DOHH2 (cell line): ENCODE results near the gene SV2C.

Experiments
- H3F3A ChIP-seq: fragments of 200-600 bp; sonication (generic), shearing (Covaris generic); 2 replicates; pipeline ENCODE4 v1.6.0; 2016; ENCODE audit warnings: antibody characterized with exemption, mild to moderate bottlenecking; ENCODE audit not compliant: control insufficient read depth, insufficient read depth
- H3K27ac ChIP-seq: fragments of 200-600 bp; sonication (generic); 2 replicates; pipeline ENCODE4 v1.5.1; 2014; ENCODE audit warnings: low read depth, mild to moderate bottlenecking, low read length, moderate library complexity
- H3K27me3 ChIP-seq: fragments of 200-600 bp; sonication (generic); 2 replicates; pipeline ENCODE4 v1.6.1; 2014; ENCODE audit warnings: mild to moderate bottlenecking, low read length, mixed read lengths; ENCODE audit not compliant: control insufficient read depth
- H3K36me3 ChIP-seq: fragments of 200-600 bp; sonication (generic); 2 replicates; pipeline ENCODE4 v1.6.1; 2014; ENCODE audit warnings: mild to moderate bottlenecking, low read length, moderate library complexity, mixed read lengths; ENCODE audit not compliant: control insufficient read depth
- H3K4me1 ChIP-seq: fragments of 200-600 bp; sonication (generic); 2 replicates; pipeline ENCODE4 v1.6.1; 2014; ENCODE audit warnings: mild to moderate bottlenecking, low read length, mixed read lengths; ENCODE audit not compliant: control insufficient read depth
- H3K4me2 ChIP-seq: fragments of 200-600 bp; sonication (generic); 2 replicates; pipeline ENCODE4 v1.6.0; 2014; ENCODE audit warnings: mild to moderate bottlenecking, low read length, moderate library complexity
- H3K4me3 ChIP-seq: fragments of 200-600 bp; sonication (generic); 2 replicates; pipeline ENCODE4 v1.5.1; 2014; ENCODE audit warnings: mild to moderate bottlenecking, low read length, mixed read lengths
- H3K79me2 ChIP-seq: fragments of 200-600 bp; sonication (generic); 2 replicates; pipeline ENCODE4 v1.6.1; 2014; ENCODE audit warnings: mild to moderate bottlenecking, low read length, mixed read lengths; ENCODE audit not compliant: control insufficient read depth
- H3K9me2 ChIP-seq: fragments of 200-600 bp; sonication (generic); replicated peaks from 2 replicates; pipeline ENCODE4 v1.6.1; 2014; ENCODE audit warnings: mild to moderate bottlenecking, low read length, mixed read lengths; ENCODE audit not compliant: control insufficient read depth
- H3K9me3 ChIP-seq: fragments of 200-600 bp; sonication (generic); 2 replicates; pipeline ENCODE4 v1.6.1; 2014; ENCODE audit warnings: antibody characterized with exemption, low read length, mixed read lengths; ENCODE audit not compliant: control insufficient read depth, insufficient read depth
- H4K20me1 ChIP-seq: fragments of 200-600 bp; sonication (generic); 2 replicates; pipeline ENCODE4 v1.6.0; 2014; ENCODE audit warnings: low read depth, mild to moderate bottlenecking, antibody characterized with exemption, low read length, moderate library complexity; ENCODE audit not compliant: control insufficient read depth, insufficient read depth
- EZH2phosphoT487 ChIP-seq: fragments of 200-600 bp; sonication (generic); IDR thresholded peaks from 2 replicates; pipeline ENCODE4 v1.6.1; 2017; ENCODE audit warnings: borderline replicate concordance, mild to moderate bottlenecking, antibody characterized with exemption, low read length, moderate library complexity, mixed read lengths
- TF ChIP-seq, protein P1 (sequence below): fragments of 200-600 bp; sonication (generic); IDR thresholded peaks from one replicate; pipeline ENCODE4 v1.5.1; 2014; ENCODE audit warnings: antibody characterized with exemption, mild to moderate bottlenecking, low read depth, low read length; ENCODE audit not compliant: poor library complexity, severe bottlenecking

SV2C gene

DNA sequence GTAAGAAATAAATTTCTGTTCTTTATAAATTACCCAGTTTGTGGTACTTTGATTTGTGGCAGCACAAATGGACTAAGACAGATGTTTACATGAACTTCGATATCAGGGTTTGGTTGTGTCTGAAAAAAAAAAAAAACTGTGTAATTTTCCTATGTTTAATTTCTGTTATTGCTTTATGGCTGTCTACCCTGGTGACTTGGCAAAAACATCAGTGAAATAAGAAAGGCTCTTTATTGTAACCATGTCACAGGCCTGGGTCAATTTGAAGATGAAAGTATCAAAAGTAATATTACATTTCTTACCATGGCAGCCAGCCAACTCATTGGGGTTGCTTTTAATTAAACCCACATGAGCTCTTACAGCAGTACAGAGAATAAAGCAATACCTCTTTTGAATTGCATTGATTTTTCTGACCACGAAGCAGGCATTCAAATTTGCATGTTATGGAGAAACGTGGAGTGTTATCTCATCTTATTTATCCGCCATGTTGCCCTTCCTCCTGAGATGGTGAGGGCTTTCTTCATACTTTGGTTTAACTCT lies 20.6 kb upstream of the SV2C start:
- H3K4me2 ChIP-seq = no peak overlapping the region
- H3K4me1 ChIP-seq = no peaks in the 10 kb centered on the region
- TF ChIP-seq, protein P1, sequence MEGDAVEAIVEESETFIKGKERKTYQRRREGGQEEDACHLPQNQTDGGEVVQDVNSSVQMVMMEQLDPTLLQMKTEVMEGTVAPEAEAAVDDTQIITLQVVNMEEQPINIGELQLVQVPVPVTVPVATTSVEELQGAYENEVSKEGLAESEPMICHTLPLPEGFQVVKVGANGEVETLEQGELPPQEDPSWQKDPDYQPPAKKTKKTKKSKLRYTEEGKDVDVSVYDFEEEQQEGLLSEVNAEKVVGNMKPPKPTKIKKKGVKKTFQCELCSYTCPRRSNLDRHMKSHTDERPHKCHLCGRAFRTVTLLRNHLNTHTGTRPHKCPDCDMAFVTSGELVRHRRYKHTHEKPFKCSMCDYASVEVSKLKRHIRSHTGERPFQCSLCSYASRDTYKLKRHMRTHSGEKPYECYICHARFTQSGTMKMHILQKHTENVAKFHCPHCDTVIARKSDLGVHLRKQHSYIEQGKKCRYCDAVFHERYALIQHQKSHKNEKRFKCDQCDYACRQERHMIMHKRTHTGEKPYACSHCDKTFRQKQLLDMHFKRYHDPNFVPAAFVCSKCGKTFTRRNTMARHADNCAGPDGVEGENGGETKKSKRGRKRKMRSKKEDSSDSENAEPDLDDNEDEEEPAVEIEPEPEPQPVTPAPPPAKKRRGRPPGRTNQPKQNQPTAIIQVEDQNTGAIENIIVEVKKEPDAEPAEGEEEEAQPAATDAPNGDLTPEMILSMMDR = no peak
- TF ChIP-seq EZH2phosphoT487 = no peak
- no peaks in the 10 kb centered on the region for H4K20me1 ChIP-seq
- no peaks in the 10 kb centered on the region for H3K79me2 ChIP-seq
- H3K9me2 ChIP-seq = no peaks in the 10 kb centered on the region
- no peaks in the 10 kb centered on the region for H3K36me3 ChIP-seq
- no peak overlapping the region for H3K4me3 ChIP-seq
- H3K27me3 ChIP-seq = no peaks in the 10 kb centered on the region
- no peaks in the 10 kb centered on the region for H3K9me3 ChIP-seq
- H3F3A ChIP-seq = no peaks in the 10 kb centered on the region
- H3K27ac ChIP-seq = no peak overlapping the region

DNA sequence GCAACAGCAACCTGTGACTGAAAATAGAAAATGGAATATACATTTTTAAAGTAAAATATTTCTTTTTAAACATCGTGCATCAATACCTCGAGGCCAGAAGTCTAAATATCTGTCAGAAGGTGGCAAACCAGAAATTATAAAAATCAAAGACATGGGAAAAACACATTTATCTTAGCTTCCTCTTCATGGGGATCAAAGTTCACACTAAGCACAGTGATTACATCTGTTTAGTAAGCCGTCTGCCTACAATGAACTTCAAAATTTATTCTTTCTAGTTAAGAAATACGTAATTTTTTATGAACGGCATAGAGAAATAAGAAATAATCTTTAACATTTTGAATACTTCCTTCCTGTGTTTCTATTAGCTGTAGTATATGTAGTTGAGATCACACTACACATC lies 17.9 kb upstream of the SV2C start:
- H3K9me2 ChIP-seq = no peaks in the 10 kb centered on the region
- no peaks in the 10 kb centered on the region for H3K4me1 ChIP-seq
- no peaks in the 10 kb centered on the region for H3K27me3 ChIP-seq
- H3K27ac ChIP-seq = no peak overlapping the region
- H4K20me1 ChIP-seq = no peaks in the 10 kb centered on the region
- no peaks in the 10 kb centered on the region for H3K79me2 ChIP-seq
- no peak overlapping the region for H3K4me2 ChIP-seq
- no peak overlapping the region for H3K4me3 ChIP-seq
- H3K36me3 ChIP-seq = no peaks in the 10 kb centered on the region
- TF ChIP-seq EZH2phosphoT487 = no peak
- TF ChIP-seq, protein P1 = no peak
- H3F3A ChIP-seq = no peaks in the 10 kb centered on the region
- no peaks in the 10 kb centered on the region for H3K9me3 ChIP-seq

DNA sequence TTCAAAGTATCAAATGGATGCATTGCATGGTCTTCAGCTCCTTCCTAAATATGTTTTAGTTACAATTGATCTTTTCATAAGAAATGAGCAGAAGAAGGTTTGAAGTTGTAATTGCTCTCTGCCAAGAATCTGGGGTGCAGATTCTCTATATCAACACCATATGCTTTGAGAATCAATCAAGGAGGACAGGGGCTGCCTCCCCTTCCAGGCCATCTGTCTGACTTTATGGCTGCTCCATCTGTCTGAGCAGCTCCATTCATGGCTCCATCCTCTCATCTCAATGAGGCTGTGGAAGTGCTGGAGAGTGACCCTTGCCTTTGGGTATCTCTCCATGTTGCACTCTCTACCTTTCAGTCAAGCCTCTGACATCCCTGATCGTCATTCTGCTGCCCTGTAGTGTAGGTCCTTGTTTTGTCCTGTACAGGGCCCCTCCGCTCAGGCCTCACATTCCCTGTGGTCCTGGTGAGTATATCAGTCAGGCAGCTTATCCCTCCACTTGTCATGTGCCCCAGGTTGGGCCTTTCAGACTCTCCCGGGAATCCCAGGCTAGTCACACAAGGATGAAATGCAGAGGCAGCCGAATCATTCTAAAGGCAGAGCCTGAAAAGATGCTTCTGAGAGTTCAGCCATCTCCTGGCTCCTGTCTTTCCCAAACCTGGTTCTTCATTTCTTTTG lies 14.0 kb upstream of the SV2C start:
- Histone ChIP-seq H3K4me1 (no peaks in the 10 kb centered on the region), H4K20me1 (no peaks in the 10 kb centered on the region), H3K36me3 (no peaks in the 10 kb centered on the region), H3K4me2 (no peak overlapping the region), H3K9me3 (no peaks in the 10 kb centered on the region), H3K27me3 (no peaks in the 10 kb centered on the region), H3K27ac (no peak overlapping the region), H3F3A (no peaks in the 10 kb centered on the region), H3K4me3 (no peak overlapping the region), H3K9me2 (no peaks in the 10 kb centered on the region), H3K79me2 (no peaks in the 10 kb centered on the region)
- TF ChIP-seq, protein P1 = no peak
- no peak for TF ChIP-seq EZH2phosphoT487
